DOHH2 (cell line): ENCODE results near the gene SSBP2.

Experiments
- CTCF ChIP-seq: fragments of 200-600 bp; sonication (generic); IDR thresholded peaks from one replicate; pipeline ENCODE4 v1.5.1; 2014; ENCODE audit warnings: antibody characterized with exemption, mild to moderate bottlenecking, low read depth, low read length; ENCODE audit not compliant: poor library complexity, severe bottlenecking
- EZH2phosphoT487 ChIP-seq: fragments of 200-600 bp; sonication (generic); IDR thresholded peaks from 2 replicates; pipeline ENCODE4 v1.6.1; 2017; ENCODE audit warnings: borderline replicate concordance, mild to moderate bottlenecking, antibody characterized with exemption, low read length, moderate library complexity, mixed read lengths

- TF ChIP-seq CTCF (no peak), EZH2phosphoT487 (no peak)
Observed at GRCh38 chr5:81779916-81780266, 29.0 kb upstream of the SSBP2 start.
